Left ventricle myocardium inferior (tissue), 1 donor: ENCODE data around the gene IGFL1. TPM values are rescaled to one million over a fixed set of nuclear protein-coding genes. Genes with fewer than 3 reads are reported as not detected.
"Not testable (repeated sequence)": the region's sequence is repeated elsewhere in the genome, so short reads cannot be mapped to it uniquely, and the experiment has no call there.

Experiments
- DNase-seq: peaks from one replicate; pipeline ENCODE4 v3.0.0-alpha.2; 2020
- H3K27ac ChIP-seq: fragments of 200-600 bp; replicated peaks from 2 replicates; pipeline ENCODE4 v1.8.0; 2021
- H3K27me3 ChIP-seq: fragments of 200-600 bp; 2 replicates; pipeline ENCODE4 v1.8.0; 2021; ENCODE audit warnings: low read depth
- H3K36me3 ChIP-seq: fragments of 200-600 bp; 2 replicates; pipeline ENCODE4 v1.8.0; 2021
- H3K4me1 ChIP-seq: fragments of 200-600 bp; 2 replicates; pipeline ENCODE4 v1.8.0; 2021
- H3K4me3 ChIP-seq: fragments of 200-600 bp; 2 replicates; pipeline ENCODE4 v1.8.0; 2021; ENCODE audit warnings: mild to moderate bottlenecking, moderate library complexity
- H3K9me3 ChIP-seq: fragments of 200-600 bp; replicated peaks from 2 replicates; pipeline ENCODE4 v1.8.0; 2021
- intact Hi-C: fragments of 100-400 bp; cut with micrococcal nuclease; formaldehyde crosslinking; loops from one replicate; pipeline ENCODE4 v1.11.0; 2022
- total RNA-seq: library from RNA; stranded (reverse); fragmentation: NEBNext Ultra II Directional; extraction: Animal tissue kit (Norgen Biotek cat#: 25700); gene quantifications from one replicate; pipeline ENCODE4 v1.2.1, GENCODE V29; 2021
- TF ChIP-seq, protein P1 (sequence below): fragments of 200-600 bp; IDR thresholded peaks from 2 replicates; pipeline ENCODE4 v1.8.0; 2021; ENCODE audit warnings: antibody characterized with exemption, mild to moderate bottlenecking, borderline replicate concordance
- donor health status: DM: no; HTN: yes; CAD: no; lungs with severe emphysema.

IGFL1 gene
- total RNA-seq, 1 donor from 2014 or later = not detected

DNA sequence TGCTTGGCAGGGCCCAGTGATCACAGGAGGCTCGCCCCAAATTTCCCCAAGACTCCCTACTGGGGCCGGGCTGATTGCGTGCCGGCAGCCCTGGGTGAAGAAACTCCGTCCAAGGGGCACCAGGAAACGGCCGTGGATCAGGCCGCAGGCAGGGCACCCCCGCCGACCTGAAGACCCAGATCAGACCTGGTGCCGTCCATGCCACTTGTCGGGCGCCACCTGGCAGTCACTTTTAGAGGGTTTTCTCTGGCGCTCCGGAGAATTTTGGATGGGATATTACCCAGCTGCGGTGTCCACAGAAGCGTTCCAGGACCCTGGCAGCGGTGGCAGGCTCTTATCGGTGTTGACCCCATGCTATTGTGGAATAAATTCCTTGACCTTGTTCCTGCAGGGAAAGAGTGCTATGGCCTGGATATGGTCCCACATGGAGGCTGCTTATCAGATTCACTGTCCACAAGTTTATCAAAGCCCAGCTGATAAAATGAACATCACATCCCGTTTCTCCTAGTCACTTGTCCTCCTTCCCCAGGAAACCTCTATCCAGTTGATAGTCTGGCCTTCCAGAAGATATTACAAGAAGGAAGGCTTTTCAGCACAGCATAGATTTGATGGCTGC is 43.3 kb upstream of the IGFL1 start:
- H3K9me3 ChIP-seq = no peaks in the 10 kb centered on the region
- H3K4me1 ChIP-seq = no peaks in the 10 kb centered on the region
- peaks cover 50% of the 10 kb centered on the region for H3K27me3 ChIP-seq
- H3K27ac ChIP-seq = no peak overlapping the region
- TF ChIP-seq, protein P1, sequence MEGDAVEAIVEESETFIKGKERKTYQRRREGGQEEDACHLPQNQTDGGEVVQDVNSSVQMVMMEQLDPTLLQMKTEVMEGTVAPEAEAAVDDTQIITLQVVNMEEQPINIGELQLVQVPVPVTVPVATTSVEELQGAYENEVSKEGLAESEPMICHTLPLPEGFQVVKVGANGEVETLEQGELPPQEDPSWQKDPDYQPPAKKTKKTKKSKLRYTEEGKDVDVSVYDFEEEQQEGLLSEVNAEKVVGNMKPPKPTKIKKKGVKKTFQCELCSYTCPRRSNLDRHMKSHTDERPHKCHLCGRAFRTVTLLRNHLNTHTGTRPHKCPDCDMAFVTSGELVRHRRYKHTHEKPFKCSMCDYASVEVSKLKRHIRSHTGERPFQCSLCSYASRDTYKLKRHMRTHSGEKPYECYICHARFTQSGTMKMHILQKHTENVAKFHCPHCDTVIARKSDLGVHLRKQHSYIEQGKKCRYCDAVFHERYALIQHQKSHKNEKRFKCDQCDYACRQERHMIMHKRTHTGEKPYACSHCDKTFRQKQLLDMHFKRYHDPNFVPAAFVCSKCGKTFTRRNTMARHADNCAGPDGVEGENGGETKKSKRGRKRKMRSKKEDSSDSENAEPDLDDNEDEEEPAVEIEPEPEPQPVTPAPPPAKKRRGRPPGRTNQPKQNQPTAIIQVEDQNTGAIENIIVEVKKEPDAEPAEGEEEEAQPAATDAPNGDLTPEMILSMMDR = no peak
- no peaks in the 10 kb centered on the region for H3K36me3 ChIP-seq
- intact Hi-C loops = no loop called here
- no peak overlapping the region for H3K4me3 ChIP-seq
- DNase-seq = no peak

DNA sequence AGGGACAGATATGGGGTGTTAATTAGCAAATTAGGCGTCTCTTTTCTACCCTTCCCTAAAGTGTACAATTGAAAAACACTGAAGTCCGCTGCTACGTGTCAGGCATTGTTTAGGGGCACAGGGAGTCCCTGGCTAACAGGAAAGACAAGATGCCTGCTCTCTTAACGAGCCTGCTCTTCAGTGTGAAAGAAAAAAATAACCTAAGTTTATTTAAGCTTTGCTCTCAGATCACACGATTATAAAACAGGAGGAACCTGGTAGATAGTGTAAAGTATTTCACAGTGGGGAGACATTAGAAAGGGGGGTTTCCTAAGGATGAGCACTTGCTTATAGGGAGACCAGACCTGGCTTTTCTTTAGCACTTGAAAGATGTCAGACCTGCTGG is 42.8 kb upstream of the IGFL1 start:
- DNase-seq = no peak
- H3K4me3 ChIP-seq = no peak overlapping the region
- H3K27ac ChIP-seq = no peak overlapping the region
- no peaks in the 10 kb centered on the region for H3K9me3 ChIP-seq
- TF ChIP-seq, protein P1 = no peak
- H3K27me3 ChIP-seq = peaks cover 55% of the 10 kb centered on the region
- intact Hi-C loops = no loop called here
- H3K36me3 ChIP-seq = no peaks in the 10 kb centered on the region
- H3K4me1 ChIP-seq = no peaks in the 10 kb centered on the region

DNA sequence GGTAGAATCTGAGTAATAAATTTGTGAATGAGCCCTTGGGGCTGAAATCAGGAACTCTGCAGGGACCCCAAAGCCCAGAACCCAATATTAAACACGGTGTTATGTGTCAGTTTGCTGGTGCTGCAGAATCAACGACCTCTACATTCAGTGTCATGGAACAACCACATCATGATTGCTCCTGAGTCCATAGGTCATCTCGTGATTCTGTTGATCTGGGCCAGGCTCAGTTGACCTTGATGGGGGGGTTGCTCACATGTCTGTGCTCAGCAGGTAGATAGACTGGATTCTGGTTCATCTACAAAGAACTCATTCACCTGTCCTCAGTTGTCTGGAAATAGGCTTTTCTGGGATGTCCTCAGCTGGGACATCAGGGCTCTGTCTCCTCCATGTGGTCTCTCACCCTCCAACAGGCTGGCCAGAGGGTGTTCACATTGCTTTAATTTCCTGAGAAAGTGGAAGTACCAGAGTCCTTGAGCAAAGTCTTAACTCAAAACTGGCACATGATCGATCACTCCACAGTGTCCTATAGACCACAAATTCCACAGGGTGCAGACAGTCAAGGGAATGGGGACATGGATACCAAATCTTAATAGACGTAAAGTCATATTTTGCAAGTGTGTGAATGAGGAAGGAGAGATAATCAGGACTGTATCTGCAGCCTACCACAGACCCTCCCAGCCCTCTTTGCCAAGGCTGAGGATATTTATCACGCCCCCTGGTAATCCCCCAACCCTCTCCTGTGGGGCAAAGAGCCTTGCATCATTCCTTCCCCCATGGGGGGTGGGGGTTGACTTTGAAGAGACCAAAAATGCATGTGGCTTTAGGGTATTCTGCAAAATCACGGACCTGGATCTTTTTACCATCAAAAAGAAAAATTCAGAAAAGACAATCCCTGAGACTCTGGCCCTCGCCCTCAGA is 39.3 kb upstream of the IGFL1 start:
- Histone ChIP-seq H3K27ac (no peak overlapping the region), H3K36me3 (no peaks in the 10 kb centered on the region), H3K4me1 (no peaks in the 10 kb centered on the region), H3K9me3 (no peaks in the 10 kb centered on the region), H3K4me3 (no peak overlapping the region), H3K27me3 (peaks cover 84% of the 10 kb centered on the region)
- TF ChIP-seq, protein P1 = no peak
- DNase-seq = no peak
- intact Hi-C loops = no loop called here

DNA sequence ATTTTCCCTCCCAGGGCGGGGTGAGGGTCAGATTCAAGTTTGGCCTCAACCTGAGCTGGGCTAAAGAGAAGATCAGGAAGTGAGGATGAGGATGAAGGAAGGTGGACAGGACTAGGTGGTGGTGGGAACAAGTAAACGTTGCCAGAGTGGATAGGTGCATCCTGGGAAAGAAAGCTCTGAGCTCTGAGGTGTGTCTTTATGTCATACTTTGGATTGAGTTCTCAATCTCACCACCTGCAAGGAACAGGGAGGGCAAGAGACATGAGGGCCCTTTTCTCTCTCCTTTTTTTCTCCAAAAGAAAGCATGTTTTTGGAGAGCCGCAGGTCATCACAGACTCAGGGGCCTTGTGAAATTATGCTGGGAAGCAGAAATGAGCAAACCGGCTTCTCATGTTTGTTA is 38.2 kb upstream of the IGFL1 start:
- no peak for DNase-seq
- intact Hi-C loops = no loop called here
- Histone ChIP-seq H3K27ac (no peak overlapping the region), H3K27me3 (peaks cover 86% of the 10 kb centered on the region), H3K4me3 (no peak overlapping the region), H3K36me3 (no peaks in the 10 kb centered on the region), H3K4me1 (no peaks in the 10 kb centered on the region), H3K9me3 (no peaks in the 10 kb centered on the region)
- TF ChIP-seq, protein P1 = no peak

DNA sequence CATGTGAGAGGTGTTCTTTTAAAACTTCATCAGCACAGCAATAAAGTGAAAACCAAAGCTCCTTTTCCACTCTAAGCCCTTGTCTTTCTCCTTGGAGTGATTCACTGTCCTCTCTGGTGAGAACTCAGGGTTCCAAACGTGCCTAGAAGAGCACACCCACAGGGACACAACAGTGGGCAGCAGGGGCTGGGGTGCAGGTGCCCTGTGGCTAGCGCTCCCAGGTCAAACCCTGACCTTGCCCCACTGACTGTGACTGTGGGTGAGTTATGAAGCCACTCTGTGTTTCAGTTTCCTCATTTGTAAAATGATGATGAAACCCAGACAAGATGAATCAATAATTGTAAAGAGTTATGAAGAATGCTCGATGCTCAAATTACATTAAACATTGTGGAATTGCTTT is 37.6 kb upstream of the IGFL1 start:
- Histone ChIP-seq H3K36me3 (no peaks in the 10 kb centered on the region), H3K27me3 (peaks cover 93% of the 10 kb centered on the region), H3K9me3 (no peaks in the 10 kb centered on the region), H3K4me1 (no peaks in the 10 kb centered on the region), H3K4me3 (no peak overlapping the region), H3K27ac (no peak overlapping the region)
- TF ChIP-seq, protein P1 = no peak
- DNase-seq = no peak
- intact Hi-C loops = no loop called here

DNA sequence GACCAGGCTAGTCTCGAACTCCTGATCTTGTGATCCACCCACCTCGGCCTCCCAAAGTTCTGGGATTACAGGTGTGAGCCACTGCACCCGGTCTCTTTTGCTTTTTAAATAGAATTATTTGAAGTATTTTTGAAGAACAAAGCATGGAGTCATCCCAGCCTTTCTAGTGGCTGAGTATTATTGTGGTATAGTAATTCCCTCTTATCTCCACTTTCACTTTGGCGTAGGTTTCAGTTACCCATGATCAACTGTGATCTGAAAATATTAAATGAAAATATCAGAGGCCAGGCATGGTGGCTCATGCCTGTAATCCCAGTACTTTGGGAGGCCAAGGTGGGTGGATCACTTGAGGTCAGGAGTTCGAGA is 36.9 kb upstream of the IGFL1 start:
- H3K27ac ChIP-seq, intact Hi-C loops: not testable (repeated sequence)
- H3K27me3 ChIP-seq = peaks cover 99% of the 10 kb centered on the region

More for the DNA sequence above, 36.9 kb upstream of the IGFL1 start:
- not testable (repeated sequence) for DNase-seq, H3K4me1 ChIP-seq, H3K36me3 ChIP-seq, H3K4me3 ChIP-seq, H3K9me3 ChIP-seq
